Measurements from ENCODE around the gene CNTFR.

DNA sequence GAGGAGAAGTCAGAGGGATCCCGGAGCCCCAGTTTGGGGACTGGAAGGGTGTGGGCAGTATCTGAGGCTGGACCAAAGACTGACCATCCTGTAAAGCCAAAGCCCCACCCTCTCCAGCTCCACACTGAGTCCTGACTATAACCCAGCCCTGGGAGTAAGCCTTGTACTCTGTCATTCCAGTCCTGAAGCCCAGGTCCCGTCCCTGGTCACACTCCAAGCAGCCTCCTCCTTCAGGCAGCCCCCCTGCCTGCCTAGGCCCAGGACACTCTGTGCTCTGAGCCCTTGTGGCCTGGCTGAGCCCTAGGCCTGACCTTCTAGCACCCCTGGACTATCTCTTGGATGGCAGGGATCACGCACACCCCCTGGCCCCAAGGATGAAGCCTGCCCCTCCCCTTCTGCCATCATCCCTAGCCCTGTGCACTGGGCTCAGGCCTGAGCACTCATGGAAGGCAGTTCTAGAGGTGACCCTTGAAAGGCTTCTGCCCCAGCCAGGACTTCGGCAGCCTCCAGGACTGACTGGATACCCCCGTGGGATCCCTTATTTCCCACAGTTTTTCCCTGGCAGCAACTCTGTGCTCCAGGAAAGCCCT is 38.7 kb downstream of the CNTFR start:
- TF ChIP-seq, protein P1, sequence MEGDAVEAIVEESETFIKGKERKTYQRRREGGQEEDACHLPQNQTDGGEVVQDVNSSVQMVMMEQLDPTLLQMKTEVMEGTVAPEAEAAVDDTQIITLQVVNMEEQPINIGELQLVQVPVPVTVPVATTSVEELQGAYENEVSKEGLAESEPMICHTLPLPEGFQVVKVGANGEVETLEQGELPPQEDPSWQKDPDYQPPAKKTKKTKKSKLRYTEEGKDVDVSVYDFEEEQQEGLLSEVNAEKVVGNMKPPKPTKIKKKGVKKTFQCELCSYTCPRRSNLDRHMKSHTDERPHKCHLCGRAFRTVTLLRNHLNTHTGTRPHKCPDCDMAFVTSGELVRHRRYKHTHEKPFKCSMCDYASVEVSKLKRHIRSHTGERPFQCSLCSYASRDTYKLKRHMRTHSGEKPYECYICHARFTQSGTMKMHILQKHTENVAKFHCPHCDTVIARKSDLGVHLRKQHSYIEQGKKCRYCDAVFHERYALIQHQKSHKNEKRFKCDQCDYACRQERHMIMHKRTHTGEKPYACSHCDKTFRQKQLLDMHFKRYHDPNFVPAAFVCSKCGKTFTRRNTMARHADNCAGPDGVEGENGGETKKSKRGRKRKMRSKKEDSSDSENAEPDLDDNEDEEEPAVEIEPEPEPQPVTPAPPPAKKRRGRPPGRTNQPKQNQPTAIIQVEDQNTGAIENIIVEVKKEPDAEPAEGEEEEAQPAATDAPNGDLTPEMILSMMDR (IDR thresholded peaks at IDR 0.05) = no peak
- TF ChIP-seq EZH2 (IDR thresholded peaks at IDR 0.05; ENCODE audit: borderline replicate concordance, insufficient read depth, low read depth, low read length, poor library complexity, severe bottlenecking) = no peak

Measured in B cell (primary cell).